ENCODE results near the gene TXNRD3. TPM values are rescaled to one million over a fixed set of nuclear protein-coding genes. Genes with fewer than 3 reads are reported as not detected.

Gene TXNRD3
- total RNA-seq, 1 experiment from 2014 or later, result 7.8 TPM

DNA sequence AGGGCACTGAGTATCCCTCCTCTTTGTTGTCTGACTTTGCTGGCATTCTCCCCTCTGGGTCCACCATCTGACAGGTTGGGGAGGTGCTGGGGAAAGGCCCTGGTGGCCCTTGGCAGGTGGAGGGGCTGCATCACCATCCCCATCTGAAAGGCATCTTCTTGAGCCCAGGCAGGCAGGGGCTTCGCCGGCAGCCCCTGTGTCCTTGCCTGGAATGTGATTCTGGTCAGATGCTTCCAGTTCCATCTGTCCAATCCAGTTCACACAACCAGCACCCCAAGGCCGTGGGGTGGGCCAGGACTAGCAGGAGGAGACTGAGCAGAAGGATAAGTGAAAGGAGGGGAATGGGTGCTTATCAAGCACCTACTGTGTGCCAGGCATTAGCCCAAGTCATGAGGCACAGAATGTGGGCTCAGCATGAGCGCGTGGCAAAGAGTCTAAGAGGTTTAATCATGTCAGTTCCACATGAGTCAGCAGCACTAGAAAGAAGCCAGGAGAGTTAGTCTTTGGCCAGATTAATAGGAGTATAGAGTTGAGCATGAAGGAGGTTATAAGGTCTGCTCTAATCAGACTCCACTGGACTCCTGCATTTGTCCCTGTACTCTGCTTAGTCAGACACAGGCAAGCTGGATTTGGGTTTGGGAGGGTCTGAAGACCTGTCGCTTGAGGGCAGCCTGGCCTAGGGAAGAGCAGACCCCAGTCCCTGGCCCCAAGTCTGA is 10.5 kb upstream of the TXNRD3 start:
- no peak overlapping the region for H3K4me2 ChIP-seq (ENCODE audit: low read length)
- no peaks in the 10 kb centered on the region for H4K20me1 ChIP-seq (ENCODE audit: low read length)
- H3K4me1 ChIP-seq (ENCODE audit: insufficient read depth, low read length), result no peaks in the 10 kb centered on the region
- no peaks in the 10 kb centered on the region for H3F3A ChIP-seq (ENCODE audit: low read length, unreplicated experiment)
- no peak overlapping the region for H3K4me3 ChIP-seq (ENCODE audit: low read length)
- DNase-seq (no peak), ATAC-seq (no peak)
- TF ChIP-seq EZH2phosphoT487 (IDR thresholded peaks at IDR 0.05; ENCODE audit: borderline replicate concordance, low read length) (no peak), EZH2 (IDR thresholded peaks at IDR 0.05; ENCODE audit: low read length, unreplicated experiment) (no peak)
- TF ChIP-seq, protein P1, sequence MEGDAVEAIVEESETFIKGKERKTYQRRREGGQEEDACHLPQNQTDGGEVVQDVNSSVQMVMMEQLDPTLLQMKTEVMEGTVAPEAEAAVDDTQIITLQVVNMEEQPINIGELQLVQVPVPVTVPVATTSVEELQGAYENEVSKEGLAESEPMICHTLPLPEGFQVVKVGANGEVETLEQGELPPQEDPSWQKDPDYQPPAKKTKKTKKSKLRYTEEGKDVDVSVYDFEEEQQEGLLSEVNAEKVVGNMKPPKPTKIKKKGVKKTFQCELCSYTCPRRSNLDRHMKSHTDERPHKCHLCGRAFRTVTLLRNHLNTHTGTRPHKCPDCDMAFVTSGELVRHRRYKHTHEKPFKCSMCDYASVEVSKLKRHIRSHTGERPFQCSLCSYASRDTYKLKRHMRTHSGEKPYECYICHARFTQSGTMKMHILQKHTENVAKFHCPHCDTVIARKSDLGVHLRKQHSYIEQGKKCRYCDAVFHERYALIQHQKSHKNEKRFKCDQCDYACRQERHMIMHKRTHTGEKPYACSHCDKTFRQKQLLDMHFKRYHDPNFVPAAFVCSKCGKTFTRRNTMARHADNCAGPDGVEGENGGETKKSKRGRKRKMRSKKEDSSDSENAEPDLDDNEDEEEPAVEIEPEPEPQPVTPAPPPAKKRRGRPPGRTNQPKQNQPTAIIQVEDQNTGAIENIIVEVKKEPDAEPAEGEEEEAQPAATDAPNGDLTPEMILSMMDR (conservative IDR thresholded peaks at IDR 0.05; ENCODE audit: low read depth, low read length), result no peak
- H2AFZ ChIP-seq (ENCODE audit: low read length), result no peak overlapping the region
- intact Hi-C loops (cut with micrococcal nuclease), result no loop called here
- H3K9ac ChIP-seq (ENCODE audit: low read length), result no peak overlapping the region
- H3K36me3 ChIP-seq (ENCODE audit: low read depth, low read length), result no peaks in the 10 kb centered on the region
- H3K27me3 ChIP-seq (ENCODE audit: low read length), result peaks cover 24% of the 10 kb centered on the region
- no peaks in the 10 kb centered on the region for H3K9me3 ChIP-seq (ENCODE audit: low read length)
- BruUV-seq (replicated peaks), result no TSS peak
- POLR2A ChIA-PET (ENCODE audit: unreplicated experiment), result no interaction called here
- CTCF ChIA-PET, result no interaction called here
- no peaks in the 10 kb centered on the region for H3K79me2 ChIP-seq (ENCODE audit: low read length)
- no peaks in the 10 kb centered on the region for H3K9me2 ChIP-seq (replicated peaks; ENCODE audit: low read length)
- no peak overlapping the region for H3K27ac ChIP-seq (ENCODE audit: low read length)

DNA sequence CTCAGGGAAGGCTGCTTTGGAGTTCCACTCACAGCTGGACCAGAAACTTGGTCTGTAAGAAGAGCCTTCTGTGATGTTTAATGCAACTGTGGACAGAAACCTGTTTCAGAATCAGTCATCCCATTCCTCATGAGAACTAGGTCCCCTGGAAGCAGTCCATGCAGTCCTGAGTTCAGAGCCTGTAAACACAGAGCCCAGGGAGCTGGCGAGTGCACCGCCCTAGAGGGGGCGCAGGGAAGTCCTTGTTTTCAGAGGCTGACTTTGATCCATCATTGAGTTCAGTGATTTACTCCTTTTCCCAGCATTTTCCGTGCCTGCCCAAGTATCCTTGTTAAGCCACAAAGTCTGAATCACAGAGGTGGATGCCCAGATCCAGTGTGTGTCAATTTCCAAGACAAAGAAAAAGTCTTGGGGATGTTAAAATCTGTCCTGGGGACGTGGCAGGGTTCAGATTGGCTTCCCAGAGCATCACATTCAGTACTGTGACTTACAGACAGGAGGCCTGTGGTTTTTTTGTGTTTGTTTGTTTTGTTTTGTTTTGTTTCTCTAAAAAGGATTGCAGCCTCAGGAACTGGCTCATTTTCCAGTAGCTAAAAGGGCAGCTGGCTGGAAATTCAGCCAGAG is 9.8 kb upstream of the TXNRD3 start:
- Histone ChIP-seq H2AFZ (ENCODE audit: low read length) (no peak overlapping the region), H4K20me1 (ENCODE audit: low read length) (no peaks in the 10 kb centered on the region), H3K27ac (ENCODE audit: low read length) (no peak overlapping the region), H3K27me3 (ENCODE audit: low read length) (peaks cover 24% of the 10 kb centered on the region), H3K9me3 (ENCODE audit: low read length) (no peaks in the 10 kb centered on the region), H3K4me1 (ENCODE audit: insufficient read depth, low read length) (no peaks in the 10 kb centered on the region), H3F3A (ENCODE audit: low read length, unreplicated experiment) (no peaks in the 10 kb centered on the region), H3K79me2 (ENCODE audit: low read length) (no peaks in the 10 kb centered on the region), H3K9ac (ENCODE audit: low read length) (no peak overlapping the region), H3K4me3 (ENCODE audit: low read length) (no peak overlapping the region), H3K4me2 (ENCODE audit: low read length) (no peak overlapping the region), H3K36me3 (ENCODE audit: low read depth, low read length) (no peaks in the 10 kb centered on the region), H3K9me2 (replicated peaks; ENCODE audit: low read length) (no peaks in the 10 kb centered on the region)
- TF ChIP-seq EZH2phosphoT487 (IDR thresholded peaks at IDR 0.05; ENCODE audit: borderline replicate concordance, low read length), result no peak
- CTCF ChIA-PET, result no interaction called here
- POLR2A ChIA-PET (ENCODE audit: unreplicated experiment), result no interaction called here
- intact Hi-C loops (cut with micrococcal nuclease), result no loop called here
- no peak for ATAC-seq
- no TSS peak for BruUV-seq (replicated peaks)
- DNase-seq, result no peak

DNA sequence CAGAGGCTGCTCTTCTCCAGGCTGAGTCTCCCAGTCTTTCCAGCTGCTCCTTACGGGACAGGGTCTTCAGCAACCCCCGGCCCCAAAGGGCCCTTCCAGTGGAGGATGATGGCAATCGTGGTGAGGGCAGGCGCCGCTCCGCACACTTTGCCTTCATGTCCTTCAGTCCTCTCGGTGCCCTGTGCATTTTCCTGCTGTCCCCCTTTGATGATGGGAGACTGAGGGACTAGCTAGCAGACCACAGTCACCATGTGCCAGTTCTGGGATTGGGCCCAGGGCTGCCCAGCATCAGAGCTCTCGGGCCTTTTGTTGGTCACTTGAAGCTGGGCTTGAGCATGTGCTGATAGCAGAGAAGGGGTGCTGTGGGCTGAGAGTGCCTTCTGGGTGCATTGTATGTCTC is 8.8 kb upstream of the TXNRD3 start:
- Histone ChIP-seq H2AFZ (ENCODE audit: low read length) (no peak overlapping the region), H3K4me3 (ENCODE audit: low read length) (no peak overlapping the region), H3K4me1 (ENCODE audit: insufficient read depth, low read length) (no peaks in the 10 kb centered on the region), H3K9me3 (ENCODE audit: low read length) (no peaks in the 10 kb centered on the region), H3K27me3 (ENCODE audit: low read length) (peaks cover 24% of the 10 kb centered on the region), H4K20me1 (ENCODE audit: low read length) (no peaks in the 10 kb centered on the region), H3K36me3 (ENCODE audit: low read depth, low read length) (no peaks in the 10 kb centered on the region), H3K9me2 (replicated peaks; ENCODE audit: low read length) (no peaks in the 10 kb centered on the region), H3K9ac (ENCODE audit: low read length) (no peak overlapping the region), H3K27ac (ENCODE audit: low read length) (no peak overlapping the region), H3K79me2 (ENCODE audit: low read length) (no peaks in the 10 kb centered on the region), H3F3A (ENCODE audit: low read length, unreplicated experiment) (no peaks in the 10 kb centered on the region), H3K4me2 (ENCODE audit: low read length) (no peak overlapping the region)
- ATAC-seq (no peak), DNase-seq (no peak)
- no TSS peak for BruUV-seq (replicated peaks)
- TF ChIP-seq EZH2phosphoT487 (IDR thresholded peaks at IDR 0.05; ENCODE audit: borderline replicate concordance, low read length), result no peak
- TF ChIP-seq EZH2 (IDR thresholded peaks at IDR 0.05; ENCODE audit: low read length, unreplicated experiment), result no peak
- TF ChIP-seq, protein P1 (conservative IDR thresholded peaks at IDR 0.05; ENCODE audit: low read depth, low read length), result no peak
- intact Hi-C loops (cut with micrococcal nuclease), result no loop called here
- ChIA-PET POLR2A (ENCODE audit: unreplicated experiment) (no interaction called here), CTCF (no interaction called here)

Measured in PC-3 (cell line).